Psoas muscle (tissue), 8 donors: ENCODE results near the gene SASH3. TPM values are rescaled to one million over a fixed set of nuclear protein-coding genes. Genes with fewer than 3 reads are reported as not detected.

Source experiments
- ATAC-seq, 4 donors: fragments of 200-7000 bp; cut with Tn5 transposase; one replicate each; pipeline ENCODE4 v1.9.1; 2020; ENCODE audit warnings: moderate library complexity in 3 of 4, mild to moderate bottlenecking in 2 of 4
- DNase-seq, 2 donors: peaks; one replicate each; pipeline ENCODE4 v3.0.0-alpha.2; 2020
- H3K27ac ChIP-seq: fragments of 200-600 bp; one replicate; pipeline ENCODE4 v1.8.0; 2022
- H3K27me3 ChIP-seq, 3 donors: fragments of 200-600 bp in 1 of 3; one replicate each; pipeline versions ENCODE4 v1.6.1 to v1.8.0; 2013 to 2022; ENCODE audit warnings: low read length in 2 of 3, mild to moderate bottlenecking in 2 of 3, moderate library complexity in 1 of 3; ENCODE audit not compliant: insufficient read depth in 3 of 3
- H3K36me3 ChIP-seq, 2 donors: fragments of 200-600 bp in 1 of 2; one replicate each; pipeline versions ENCODE4 v1.6.1 to v1.8.0; 2013 to 2022; ENCODE audit warnings: low read depth in 1 of 2, mild to moderate bottlenecking in 1 of 2, moderate library complexity in 1 of 2; ENCODE audit not compliant: insufficient read depth in 1 of 2
- H3K4me1 ChIP-seq: fragments of 200-600 bp; one replicate; pipeline ENCODE4 v1.8.0; 2022
- H3K4me3 ChIP-seq: fragments of 200-600 bp; one replicate; pipeline ENCODE4 v1.8.0; 2022; ENCODE audit warnings: mild to moderate bottlenecking
- H3K9me3 ChIP-seq: fragments of 200-600 bp; one replicate; pipeline ENCODE4 v1.8.0; 2022
- WGBS, 3 donors: extraction: QIAGEN DNeasy Blood & Tissue Kit; methylation state at CpG; one replicate each; pipeline versions ENCODE4 v1.1.6 to v1.1.7; 2013; 5-methylcytosine and 5-hydroxymethylcytosine counted together
- intact Hi-C, 2 donors: fragments of 100-400 bp; cut with DNase I; formaldehyde crosslinking; loops; one replicate each; pipeline versions ENCODE4 v1.11.0 to v1.14.2; 2022
- polyA plus RNA-seq, 3 donors: library from polyadenylated mRNA; stranded (reverse); fragments of 200-250 nt; gene quantifications; one replicate each; pipeline ENCODE4 v1.2.3, GENCODE V29; 2013
- total RNA-seq, 4 donors: library from RNA; stranded (reverse); fragmentation: NEBNext Ultra II Directional in 2 of 4; extraction: Animal tissue kit (Norgen Biotek cat#: 25700) in 2 of 4; gene quantifications; one replicate each; pipeline versions ENCODE4 v1.2.1 to v1.2.4, GENCODE V29; 2021 to 2023
- TF ChIP-seq, protein P1 (sequence below): fragments of 200-600 bp; IDR thresholded peaks from one replicate; pipeline ENCODE4 v1.8.0; 2022; ENCODE audit warnings: antibody characterized with exemption
- donor health status: healthy with polysubstance abuse.
- donor health status: DM: no; HTN: no; CAD: no; lungs with moderate emphysema.
- donor health status: Bipolar disorder and iron deficiency.
- donor health status: healthy.
- donor health status: DM: yes; HTN: yes; CAD: no.
- donor health status: DM: no; HTN: no; CAD: no.
- donor health status: DM: no; HTN: no; CAD: no.
- donor health status: DM: yes; HTN: yes; CAD: no.

Gene SASH3
- total and polyA plus RNA-seq, 7 donors = 0.58 to 2.5 (median 2.2) TPM

DNA sequence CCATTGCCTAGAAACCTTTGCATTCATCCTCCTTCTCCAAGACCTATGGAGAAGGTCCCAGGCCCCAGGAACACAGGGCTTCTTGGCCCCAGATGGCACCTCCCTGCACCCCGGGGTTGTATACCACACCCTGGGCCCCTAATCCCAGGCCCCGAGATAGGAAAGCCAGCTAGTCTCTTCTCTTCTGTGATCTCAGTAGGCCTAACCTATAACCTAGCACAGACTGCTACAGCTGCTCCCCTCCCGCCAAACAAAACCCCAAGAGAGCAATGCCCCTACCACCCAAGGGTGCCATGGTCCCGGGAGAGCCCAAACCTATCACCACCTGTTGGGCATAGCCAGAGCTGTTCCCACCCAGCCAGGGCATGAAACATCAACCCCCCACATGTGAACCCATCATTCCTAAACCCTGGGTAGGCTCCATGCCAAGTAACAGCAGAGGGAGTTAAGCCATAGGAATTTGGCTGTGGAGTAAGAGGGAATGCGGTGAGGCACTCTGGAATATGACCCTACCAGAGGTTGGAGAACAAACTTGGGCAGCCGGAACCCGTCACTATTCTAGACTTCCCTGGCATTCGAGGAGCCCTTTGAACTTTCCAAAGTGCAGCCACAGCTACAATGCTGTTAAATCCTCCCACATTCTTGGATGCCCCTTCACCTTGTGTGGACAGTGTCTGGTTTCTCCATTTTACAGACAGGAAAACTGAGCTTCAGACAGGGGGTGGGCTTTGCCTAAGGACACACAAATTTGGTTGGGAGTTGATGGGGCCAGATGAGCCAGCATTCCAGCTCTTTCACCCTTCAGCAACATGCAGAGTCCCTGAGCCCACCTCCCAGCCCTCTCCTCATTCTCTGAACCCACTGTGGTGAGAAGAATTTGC is 10.9 kb upstream of the SASH3 start:
- ATAC-seq = peak in 1 of 4 donors; percentile 49
- H3K4me1 ChIP-seq = no peaks in the 10 kb centered on the region
- 56 to 66% (median 62%) methylated on average over 8 of the region's 8 CpGs for WGBS, 3 donors
- no peaks in the 10 kb centered on the region for H3K36me3 ChIP-seq
- no peaks in the 10 kb centered on the region for H3K27me3 ChIP-seq
- TF ChIP-seq, protein P1, sequence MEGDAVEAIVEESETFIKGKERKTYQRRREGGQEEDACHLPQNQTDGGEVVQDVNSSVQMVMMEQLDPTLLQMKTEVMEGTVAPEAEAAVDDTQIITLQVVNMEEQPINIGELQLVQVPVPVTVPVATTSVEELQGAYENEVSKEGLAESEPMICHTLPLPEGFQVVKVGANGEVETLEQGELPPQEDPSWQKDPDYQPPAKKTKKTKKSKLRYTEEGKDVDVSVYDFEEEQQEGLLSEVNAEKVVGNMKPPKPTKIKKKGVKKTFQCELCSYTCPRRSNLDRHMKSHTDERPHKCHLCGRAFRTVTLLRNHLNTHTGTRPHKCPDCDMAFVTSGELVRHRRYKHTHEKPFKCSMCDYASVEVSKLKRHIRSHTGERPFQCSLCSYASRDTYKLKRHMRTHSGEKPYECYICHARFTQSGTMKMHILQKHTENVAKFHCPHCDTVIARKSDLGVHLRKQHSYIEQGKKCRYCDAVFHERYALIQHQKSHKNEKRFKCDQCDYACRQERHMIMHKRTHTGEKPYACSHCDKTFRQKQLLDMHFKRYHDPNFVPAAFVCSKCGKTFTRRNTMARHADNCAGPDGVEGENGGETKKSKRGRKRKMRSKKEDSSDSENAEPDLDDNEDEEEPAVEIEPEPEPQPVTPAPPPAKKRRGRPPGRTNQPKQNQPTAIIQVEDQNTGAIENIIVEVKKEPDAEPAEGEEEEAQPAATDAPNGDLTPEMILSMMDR = no peak
- intact Hi-C loops = no loop called here
- no peaks in the 10 kb centered on the region for H3K9me3 ChIP-seq
- no peak overlapping the region for H3K27ac ChIP-seq
- DNase-seq = peak in 1 of 2 donors; percentile 14
- H3K4me3 ChIP-seq = no peak overlapping the region

DNA sequence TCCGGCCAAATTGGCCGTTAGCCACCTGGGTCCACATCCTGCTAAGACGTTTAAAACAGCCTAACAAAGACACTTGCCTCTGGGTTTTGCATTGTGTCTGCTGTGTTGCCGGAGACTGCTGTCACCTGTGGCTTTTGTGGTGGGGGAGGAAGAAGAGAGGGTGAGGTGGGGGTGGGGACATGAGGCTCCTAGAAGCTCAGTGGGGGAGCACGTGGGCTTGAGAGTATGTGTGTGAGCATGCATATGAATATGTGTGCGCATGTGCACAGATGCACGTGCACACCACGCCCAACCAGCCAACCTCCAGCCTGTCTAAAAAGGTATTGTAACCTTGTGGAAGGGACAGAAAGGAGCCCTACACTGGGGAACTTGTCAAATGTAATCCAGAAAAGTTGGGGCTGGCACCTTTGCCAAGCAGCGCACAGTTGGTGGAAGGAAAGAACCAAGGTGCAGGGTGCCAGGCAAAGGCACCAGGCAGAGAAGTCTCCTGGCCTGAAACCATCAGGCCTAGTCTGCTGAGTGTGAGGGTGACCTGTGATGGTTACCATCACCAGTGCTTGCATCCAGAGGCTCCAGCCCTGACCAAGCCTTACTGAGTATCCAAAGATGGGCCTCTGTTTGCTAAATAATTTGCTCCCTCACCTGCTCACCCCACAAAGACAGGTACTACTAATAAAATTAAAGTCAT is 10.1 kb upstream of the SASH3 start:
- intact Hi-C loops = no loop called here
- TF ChIP-seq, protein P1 = no peak
- Histone ChIP-seq H3K4me3 (no peak overlapping the region), H3K9me3 (no peaks in the 10 kb centered on the region), H3K4me1 (no peaks in the 10 kb centered on the region), H3K36me3 (no peaks in the 10 kb centered on the region), H3K27me3 (no peaks in the 10 kb centered on the region), H3K27ac (no peak overlapping the region)
- DNase-seq = peak in 1 of 2 donors; percentile 46
- ATAC-seq = no peak
- WGBS, 3 donors = 50 to 61% (median 50%) methylated on average over 9 of the region's 9 CpGs

GRCh38 chrX:129771266-129771995 is 8.3 kb upstream of the SASH3 start:
- no peak overlapping the region for H3K4me3 ChIP-seq
- TF ChIP-seq, protein P1 = no peak
- intact Hi-C loops = no loop called here
- H3K4me1 ChIP-seq = no peaks in the 10 kb centered on the region
- H3K27me3 ChIP-seq = no peaks in the 10 kb centered on the region
- WGBS, 3 donors = 74 to 87% (median 85%) methylated on average over 14 of the region's 14 CpGs
- H3K36me3 ChIP-seq = no peaks in the 10 kb centered on the region
- no peak overlapping the region for H3K27ac ChIP-seq
- ATAC-seq = no peak
- peak in 1 of 2 donors; percentile 26 for DNase-seq
- no peaks in the 10 kb centered on the region for H3K9me3 ChIP-seq

DNA sequence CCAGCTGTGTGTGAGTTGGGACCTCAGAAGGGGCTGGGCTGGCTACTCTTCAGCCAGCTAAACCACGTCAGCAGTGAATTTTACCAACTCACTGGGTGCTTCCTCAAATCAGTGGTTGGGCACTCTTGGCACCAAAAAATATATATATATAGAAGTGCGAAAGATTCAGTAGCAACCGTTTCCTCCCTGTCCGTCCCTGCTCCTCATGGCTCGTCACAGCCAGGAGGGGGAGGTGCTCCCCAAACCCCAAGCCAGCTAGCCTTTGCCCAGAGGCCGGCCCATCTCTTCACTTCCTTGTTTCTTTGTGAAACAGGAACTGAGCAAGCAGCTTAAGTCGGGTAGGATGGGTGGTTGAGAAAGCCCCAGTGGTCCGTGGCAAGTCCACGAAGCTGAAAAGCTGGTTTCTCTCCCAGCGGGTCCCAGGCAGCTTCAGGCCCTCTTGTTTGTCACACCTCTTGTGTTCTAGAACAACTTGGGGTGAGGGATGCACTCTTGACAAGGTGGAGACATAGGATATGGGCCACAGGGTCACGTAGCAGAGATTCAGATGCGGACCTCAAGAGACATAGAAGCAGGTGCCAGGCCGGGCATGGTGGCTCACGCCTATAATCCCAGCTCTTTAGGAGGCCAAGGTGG is 6.8 kb upstream of the SASH3 start:
- TF ChIP-seq, protein P1 = no peak
- Histone ChIP-seq H3K36me3 (no peaks in the 10 kb centered on the region), H3K27ac (no peak overlapping the region), H3K27me3 (no peaks in the 10 kb centered on the region), H3K4me1 (no peaks in the 10 kb centered on the region), H3K4me3 (no peak overlapping the region), H3K9me3 (no peaks in the 10 kb centered on the region)
- intact Hi-C loops = no loop called here
- WGBS, 3 donors = 66 to 67% (median 67%) methylated on average over 14 of the region's 14 CpGs
- peak; percentile 53 to 79 for DNase-seq
- ATAC-seq = no peak
